Gastroesophageal sphincter (tissue), 4 donors: ENCODE results near the gene RERG. TPM values are rescaled to one million over a fixed set of nuclear protein-coding genes. Genes with fewer than 3 reads are reported as not detected.

Source experiments
- ATAC-seq: fragments of 150-250 bp; one replicate; pipeline ENCODE4 v1.9.1; 2016; ENCODE audit warnings: mild to moderate bottlenecking, moderate library complexity
- H3K27ac ChIP-seq, 4 donors: fragments of 200-600 bp; sonication (generic) in 3 of 4; 1 replicate in 3 of 4; 2 replicates in 1 of 4; pipeline ENCODE4 v1.5.1; 2016 to 2019
- H3K27me3 ChIP-seq: fragments of 200-600 bp; sonication (generic); one replicate; pipeline ENCODE4 v1.5.1; 2019
- H3K36me3 ChIP-seq, 2 donors: fragments of 200-600 bp; sonication (generic); one replicate each; pipeline ENCODE4 v1.5.1; 2019; ENCODE audit warnings: control low read depth in 1 of 2
- H3K4me1 ChIP-seq, 3 donors: fragments of 200-600 bp; sonication (generic); 1 replicate in 2 of 3; 2 replicates in 1 of 3; pipeline ENCODE4 v1.5.1; 2016 to 2019; ENCODE audit warnings: control low read depth in 2 of 3
- H3K4me3 ChIP-seq, 2 donors: fragments of 200-600 bp; sonication (generic); one replicate each; pipeline ENCODE4 v1.5.1; 2019; ENCODE audit warnings: mild to moderate bottlenecking in 1 of 2, moderate library complexity in 1 of 2
- H3K9me3 ChIP-seq, 3 donors: fragments of 200-600 bp; sonication (generic); one replicate each; pipeline ENCODE4 v1.5.1; 2017 to 2019; ENCODE audit warnings: control low read depth in 2 of 3
- EP300 ChIP-seq: sonication (generic); formaldehyde crosslinking; IDR thresholded peaks from one replicate; pipeline ENCODE4 v1.6.1; 2017; ENCODE audit warnings: antibody characterized with exemption, mild to moderate bottlenecking
- POLR2A ChIP-seq, 2 donors: fragments of 450-650 bp; IDR thresholded peaks; one replicate each; pipeline ENCODE4 v1.6.1; 2017; ENCODE audit warnings: antibody characterized with exemption in 2 of 2, mild to moderate bottlenecking in 2 of 2, moderate library complexity in 1 of 2
- POLR2AphosphoS5 ChIP-seq: sonication (generic); formaldehyde crosslinking; IDR thresholded peaks from one replicate; pipeline ENCODE4 v1.6.1; 2017; ENCODE audit warnings: antibody characterized with exemption
- WGBS, 2 donors: methylation state at CpG; one replicate each; pipeline ENCODE4 v1.1.5; 2018; ENCODE audit warnings: low coverage in 1 of 2; 5-methylcytosine and 5-hydroxymethylcytosine counted together
- total RNA-seq, 4 donors: library from RNA; depleted of rRNA; stranded (reverse); fragments of >200 nt; gene quantifications; one replicate each; pipeline ENCODE4 v1.1.0, GENCODE V29; 2016
- TF ChIP-seq, protein P1 (sequence below), 4 experiments: fragments of 200-600 bp in 2 of 4; fragments of 450-650 bp in 2 of 4; sonication (generic) in 1 of 4; IDR thresholded peaks; one replicate each; pipeline ENCODE4 v1.5.1; 2017 to 2019; ENCODE audit warnings: antibody characterized with exemption in 4 of 4, mild to moderate bottlenecking in 2 of 4, moderate library complexity in 2 of 4

The RERG gene, protein sequence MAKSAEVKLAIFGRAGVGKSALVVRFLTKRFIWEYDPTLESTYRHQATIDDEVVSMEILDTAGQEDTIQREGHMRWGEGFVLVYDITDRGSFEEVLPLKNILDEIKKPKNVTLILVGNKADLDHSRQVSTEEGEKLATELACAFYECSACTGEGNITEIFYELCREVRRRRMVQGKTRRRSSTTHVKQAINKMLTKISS
- total RNA-seq, result 10 to 100 TPM; 13.6 to 32.0 (median 19.8) TPM

DNA sequence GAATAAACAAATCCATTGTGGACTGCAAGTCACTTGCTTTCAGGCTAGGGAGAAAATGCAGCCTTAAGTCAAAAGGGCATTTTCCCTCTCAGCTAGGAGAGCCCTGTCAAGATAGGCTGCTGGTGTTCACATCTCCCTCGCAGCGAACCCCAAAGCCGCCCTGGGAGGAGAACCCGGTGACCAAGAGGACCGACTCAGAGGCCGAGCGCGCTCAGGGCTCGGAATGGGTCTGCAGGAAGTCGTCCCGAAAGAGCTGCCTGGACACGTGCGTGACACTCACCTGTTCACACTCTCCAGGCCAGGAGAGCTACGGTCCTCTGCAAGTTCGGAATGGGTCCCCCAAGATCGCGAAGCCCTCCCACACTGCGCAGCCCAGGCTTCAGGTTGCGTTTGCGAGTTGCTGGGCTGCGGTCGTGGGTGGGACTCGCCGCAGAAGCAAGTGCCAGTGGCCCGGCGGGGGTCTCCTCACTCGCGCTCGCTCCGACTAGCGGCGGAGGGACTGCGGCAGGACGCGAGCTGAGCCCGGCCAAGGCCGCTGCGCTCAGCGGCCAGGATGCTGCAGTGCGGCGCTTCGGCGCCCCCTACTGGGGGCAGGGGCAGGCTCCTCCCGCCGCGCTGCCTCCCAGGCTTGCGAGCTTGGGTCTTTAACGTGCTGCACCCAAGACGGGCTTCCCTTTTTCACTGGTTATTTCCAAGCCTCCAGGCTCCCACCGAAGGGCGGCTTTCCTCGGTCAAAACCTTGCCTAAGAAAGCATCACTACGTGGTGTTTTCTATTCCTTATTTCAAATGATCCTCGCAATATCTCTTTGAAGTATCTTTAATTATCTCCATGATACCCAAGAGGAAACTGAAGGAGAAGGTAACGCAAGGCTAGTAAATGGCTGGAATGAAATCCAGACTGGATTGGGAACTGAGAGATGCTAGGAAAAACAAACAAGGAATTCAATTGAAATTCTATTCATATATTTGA is at the start of gene RERG:
RERG (minus strand) TSS at position 503 of the 971 bp plus-strand sequence. CDS start 3,928 bp downstream, outside the sequence.
- Histone ChIP-seq H3K27ac (peak within 1 kb of the TSS; percentile 5 to 74 (median 66)), H3K9me3 (no peaks in the 10 kb centered on the region), H3K4me1 (peaks cover 0 to 15% (median 0%) of the 10 kb centered on the region in 3 donors), H3K27me3 (no peaks in the 10 kb centered on the region), H3K36me3 (no peaks in the 10 kb centered on the region), H3K4me3 (peak within 1 kb of the TSS; percentile 46 to 60)
- WGBS, 2 donors, result 11 to 15% methylated on average over 2 to 4 of the region's 55 CpGs
- peak; percentile 98 for ATAC-seq
- peak; percentile 49 for TF ChIP-seq POLR2AphosphoS5
- TF ChIP-seq, protein P1, sequence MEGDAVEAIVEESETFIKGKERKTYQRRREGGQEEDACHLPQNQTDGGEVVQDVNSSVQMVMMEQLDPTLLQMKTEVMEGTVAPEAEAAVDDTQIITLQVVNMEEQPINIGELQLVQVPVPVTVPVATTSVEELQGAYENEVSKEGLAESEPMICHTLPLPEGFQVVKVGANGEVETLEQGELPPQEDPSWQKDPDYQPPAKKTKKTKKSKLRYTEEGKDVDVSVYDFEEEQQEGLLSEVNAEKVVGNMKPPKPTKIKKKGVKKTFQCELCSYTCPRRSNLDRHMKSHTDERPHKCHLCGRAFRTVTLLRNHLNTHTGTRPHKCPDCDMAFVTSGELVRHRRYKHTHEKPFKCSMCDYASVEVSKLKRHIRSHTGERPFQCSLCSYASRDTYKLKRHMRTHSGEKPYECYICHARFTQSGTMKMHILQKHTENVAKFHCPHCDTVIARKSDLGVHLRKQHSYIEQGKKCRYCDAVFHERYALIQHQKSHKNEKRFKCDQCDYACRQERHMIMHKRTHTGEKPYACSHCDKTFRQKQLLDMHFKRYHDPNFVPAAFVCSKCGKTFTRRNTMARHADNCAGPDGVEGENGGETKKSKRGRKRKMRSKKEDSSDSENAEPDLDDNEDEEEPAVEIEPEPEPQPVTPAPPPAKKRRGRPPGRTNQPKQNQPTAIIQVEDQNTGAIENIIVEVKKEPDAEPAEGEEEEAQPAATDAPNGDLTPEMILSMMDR (IDR thresholded peaks at IDR 0.05), result peak; percentile 97 to 99 (median 98)
- TF ChIP-seq POLR2A (IDR thresholded peaks at IDR 0.05), result no peak

DNA sequence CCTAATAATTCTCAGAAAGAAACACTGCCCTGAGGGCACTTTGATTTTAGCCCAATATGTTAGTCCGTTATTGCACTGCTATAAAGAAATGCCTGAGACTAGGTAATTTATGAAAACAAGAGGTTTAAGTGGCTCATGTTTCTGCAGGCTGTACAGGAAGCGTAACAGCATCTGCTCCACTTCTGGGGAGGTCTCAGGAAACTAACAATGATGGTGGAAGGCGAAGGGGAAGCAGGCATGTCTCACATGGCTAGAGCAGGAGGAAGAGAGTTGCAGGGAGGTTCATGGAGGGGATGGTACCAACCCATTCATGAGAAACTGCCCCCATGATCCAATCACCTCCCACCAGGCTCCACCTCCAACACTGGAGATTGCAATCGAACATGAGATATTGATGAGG is 49.4 kb upstream of the RERG start:
- Histone ChIP-seq H3K4me1 (peaks cover 0 to 19% (median 4%) of the 10 kb centered on the region in 3 donors), H3K27me3 (no peaks in the 10 kb centered on the region), H3K4me3 (no peak overlapping the region), H3K36me3 (no peaks in the 10 kb centered on the region), H3K27ac (no peak overlapping the region), H3K9me3 (no peaks in the 10 kb centered on the region)
- TF ChIP-seq EP300, result no peak
- WGBS, 2 donors, result 59 to 86% methylated on average over 4 of the region's 4 CpGs
- no peak for ATAC-seq

DNA sequence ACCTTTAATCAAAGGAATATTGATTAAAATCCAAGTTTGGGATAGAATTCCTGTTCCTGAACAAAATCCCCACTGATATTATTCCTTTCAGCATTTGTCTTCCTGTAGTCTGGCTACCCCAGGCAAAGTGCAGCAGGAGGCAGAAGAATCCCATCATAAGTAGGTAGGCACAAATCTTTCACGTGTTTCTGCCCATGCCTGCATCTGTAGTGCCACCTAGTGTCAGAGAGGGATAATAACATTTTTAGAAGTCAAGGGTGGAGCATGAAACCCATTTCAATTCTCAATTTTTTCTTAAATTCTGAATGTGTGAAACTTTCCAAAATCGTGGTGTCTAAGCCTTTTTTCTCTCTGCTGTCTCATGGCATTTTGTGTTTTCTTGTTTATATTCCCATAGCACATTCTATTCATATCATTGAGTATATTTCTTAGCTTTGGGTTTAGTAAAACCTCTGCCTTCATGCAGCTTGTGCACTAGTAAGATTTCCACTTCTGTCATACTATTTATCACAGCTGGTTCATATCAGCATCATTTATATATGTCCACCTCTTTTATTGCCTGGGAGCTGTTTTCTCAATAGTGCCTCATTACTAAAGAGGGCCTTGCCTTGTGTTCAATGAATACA is 47.8 kb upstream of the RERG start:
- peak; percentile 63 for ATAC-seq
- Histone ChIP-seq H3K4me1 (peaks cover 0 to 3% (median 0%) of the 10 kb centered on the region in 3 donors), H3K27ac (no peak overlapping the region), H3K9me3 (no peaks in the 10 kb centered on the region), H3K27me3 (no peaks in the 10 kb centered on the region), H3K4me3 (no peak overlapping the region), H3K36me3 (no peaks in the 10 kb centered on the region)
- TF ChIP-seq, protein P1 (IDR thresholded peaks at IDR 0.05), result peak; percentile 76 to 89 (median 82)
- no peak for TF ChIP-seq POLR2A (IDR thresholded peaks at IDR 0.05)
- WGBS, 2 donors, result 0% methylated on average over 2 of the region's 2 CpGs

DNA sequence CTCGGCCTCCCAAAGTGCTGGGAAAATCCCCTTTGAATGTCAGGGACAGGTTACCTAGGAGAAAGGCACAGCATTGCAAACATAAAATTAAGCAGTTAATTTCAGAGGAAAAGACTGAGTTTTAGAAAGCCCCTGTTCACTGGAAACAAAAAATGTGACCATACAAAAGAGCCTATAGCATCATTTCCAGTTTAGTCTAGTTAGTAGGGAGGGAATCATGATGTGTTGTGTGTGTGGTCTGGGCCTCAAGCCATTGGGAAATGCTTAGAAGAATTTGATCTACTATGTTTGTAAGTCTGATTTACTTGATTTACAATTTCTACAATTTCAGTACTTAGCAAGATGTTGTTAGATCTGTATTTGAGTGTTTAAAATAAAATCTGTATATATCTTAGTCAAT is 47.1 kb upstream of the RERG start:
- 60% methylated on average over 1 of the region's 1 CpG; no CpG with 5 or more reads in 1 of the 2 donors for WGBS, 2 donors
- H3K36me3 ChIP-seq, result no peaks in the 10 kb centered on the region

DNA sequence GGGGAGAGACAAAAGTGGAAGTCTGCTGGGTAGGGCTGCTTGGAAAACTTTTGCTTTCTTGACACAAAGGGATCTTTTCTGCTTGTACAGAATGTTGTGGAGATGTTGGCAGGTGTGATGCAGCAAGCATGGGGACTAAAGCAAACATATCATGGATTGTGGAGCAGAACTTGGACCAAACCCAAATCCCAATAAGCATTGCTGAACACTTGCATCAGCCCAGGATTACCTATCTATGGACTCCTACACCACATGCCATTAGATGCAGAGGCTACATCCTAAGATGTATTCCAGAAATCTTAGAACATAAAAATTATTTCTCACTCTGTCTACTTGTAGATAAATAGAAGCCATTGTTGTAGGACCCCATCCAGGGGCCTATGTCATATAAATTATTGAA is 44.7 kb upstream of the RERG start:
- Histone ChIP-seq H3K9me3 (no peaks in the 10 kb centered on the region), H3K36me3 (no peaks in the 10 kb centered on the region), H3K27me3 (no peaks in the 10 kb centered on the region), H3K4me3 (no peak overlapping the region), H3K4me1 (no peaks in the 10 kb centered on the region), H3K27ac (no peak overlapping the region)
- ATAC-seq, result no peak
- no peak for TF ChIP-seq POLR2A (IDR thresholded peaks at IDR 0.05)
- TF ChIP-seq POLR2AphosphoS5, result no peak
- TF ChIP-seq EP300, result no peak
- TF ChIP-seq, protein P1 (IDR thresholded peaks at IDR 0.05), result no peak

More for the DNA sequence above, 47.1 kb upstream of the RERG start:
- no peaks in the 10 kb centered on the region for H3K9me3 ChIP-seq
- H3K27me3 ChIP-seq, result no peaks in the 10 kb centered on the region
- no peaks in the 10 kb centered on the region for H3K4me1 ChIP-seq
- no peak overlapping the region for H3K27ac ChIP-seq
- ATAC-seq, result no peak
- no peak overlapping the region for H3K4me3 ChIP-seq
- TF ChIP-seq POLR2AphosphoS5 (no peak), POLR2A (IDR thresholded peaks at IDR 0.05) (no peak), EP300 (no peak)
- TF ChIP-seq, protein P1 (IDR thresholded peaks at IDR 0.05), result no peak
